Measurements from ENCODE around the gene GRM8.

Gene GRM8

DNA sequence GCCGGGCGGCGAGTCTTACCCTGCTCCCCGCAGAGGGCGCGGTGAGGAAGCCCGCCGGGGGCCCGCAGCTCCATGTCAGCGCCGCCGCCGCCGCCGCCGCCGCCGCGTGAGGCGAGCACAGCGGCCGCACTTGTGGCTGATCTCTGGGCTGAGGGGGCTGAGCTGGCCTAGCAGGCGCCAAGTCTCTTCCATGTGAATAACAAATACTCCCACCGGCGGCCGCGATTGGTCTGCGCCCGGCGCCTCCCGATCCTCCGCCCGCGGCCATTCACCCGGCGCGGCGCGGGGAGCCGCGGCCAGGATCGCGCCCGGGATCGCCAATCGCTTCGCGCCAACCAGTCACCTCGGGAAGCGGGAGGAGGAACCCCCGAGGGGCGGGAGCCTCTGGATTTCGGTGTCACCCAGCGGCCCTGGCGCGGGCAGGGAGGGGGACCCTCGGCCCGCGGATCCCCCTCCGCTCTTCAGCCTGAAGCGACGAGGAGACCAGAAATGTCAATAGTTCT lies at the start of gene GRM8:
GRM8 (minus strand) TSS at position 164 of the 503 bp plus-strand sequence.
- no peak for DNase-seq (ENCODE audit: low read depth in 2 of 2)

GRCh38 chr7:127290801-127291361 lies 38.1 kb upstream of the GRM8 start:
- DNase-seq (ENCODE audit: low read depth in 2 of 2), result no peak

DNA sequence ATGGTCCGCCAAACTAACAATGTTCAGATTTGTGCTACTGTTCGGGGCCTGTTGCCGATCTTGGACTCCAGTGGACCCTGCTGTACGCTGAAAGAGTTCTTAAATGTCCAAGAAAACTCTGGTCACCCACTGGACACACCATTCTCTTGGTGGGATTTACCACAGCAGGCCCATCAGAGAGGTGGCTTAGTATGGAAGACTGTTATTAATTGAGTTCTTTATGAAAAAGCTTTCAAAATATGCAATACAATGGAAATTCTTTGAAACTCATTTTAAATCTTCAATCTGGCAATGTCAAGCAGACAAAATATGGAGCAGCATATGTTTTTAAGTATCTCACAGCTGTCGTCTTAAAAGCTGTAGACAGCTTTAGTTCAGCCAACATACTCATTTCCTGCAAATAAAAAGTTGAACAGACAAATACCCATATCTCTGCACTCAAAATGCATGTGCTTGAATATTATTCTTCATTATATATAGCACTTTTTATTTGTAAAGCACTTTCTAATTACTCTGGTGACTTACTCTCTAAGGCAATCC lies 37.4 kb upstream of the GRM8 start:
- DNase-seq (ENCODE audit: low read depth in 2 of 2), result no peak

DNA sequence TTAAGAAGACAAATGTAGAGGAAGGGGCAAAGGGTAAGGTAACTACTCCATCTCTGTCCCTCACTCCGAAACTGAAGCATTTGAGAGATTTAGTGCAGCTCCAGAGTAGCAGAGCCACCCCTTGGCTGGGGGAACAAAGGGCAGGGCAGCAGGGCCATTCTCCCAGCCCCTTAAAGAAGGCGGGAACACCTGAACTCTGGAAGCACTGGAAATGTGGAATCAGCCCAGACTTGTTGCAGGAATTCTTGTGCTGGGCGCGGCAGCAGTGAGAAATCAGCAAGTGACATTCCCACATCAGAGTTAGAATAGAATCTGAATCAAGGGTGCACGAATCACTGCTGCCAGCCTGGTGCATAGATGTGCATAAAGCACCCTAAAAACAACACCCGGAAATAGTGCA lies 34.4 kb upstream of the GRM8 start:
- no peak for DNase-seq (ENCODE audit: low read depth in 2 of 2)

GRCh38 chr7:127270093-127270492 lies 17.4 kb upstream of the GRM8 start:
- DNase-seq (ENCODE audit: low read depth in 2 of 2), result no peak

- no peak for DNase-seq (ENCODE audit: low read depth in 2 of 2)
These were observed 13.3 kb upstream of the GRM8 start for GRCh38 chr7:127266047-127266446.

DNA sequence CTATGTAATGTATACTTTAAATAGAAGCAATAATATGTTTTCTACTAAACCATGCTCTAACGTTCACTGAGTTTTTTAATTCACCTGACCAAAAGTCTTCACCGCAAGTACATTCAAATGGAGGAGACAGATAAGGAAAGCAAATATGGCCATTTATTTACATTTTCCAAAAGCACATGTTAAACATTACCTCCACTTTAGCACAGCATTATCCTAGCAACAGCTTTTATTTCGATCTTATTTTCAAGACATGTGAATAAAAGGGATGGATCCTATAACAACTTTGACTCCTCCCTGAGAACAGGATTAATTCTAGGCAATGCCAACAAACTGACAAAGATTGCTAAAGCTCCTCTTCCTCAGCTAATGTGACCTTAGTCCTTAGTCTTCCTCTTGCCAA lies 11.5 kb upstream of the GRM8 start:
- DNase-seq (ENCODE audit: low read depth in 2 of 2), result no peak

DNA sequence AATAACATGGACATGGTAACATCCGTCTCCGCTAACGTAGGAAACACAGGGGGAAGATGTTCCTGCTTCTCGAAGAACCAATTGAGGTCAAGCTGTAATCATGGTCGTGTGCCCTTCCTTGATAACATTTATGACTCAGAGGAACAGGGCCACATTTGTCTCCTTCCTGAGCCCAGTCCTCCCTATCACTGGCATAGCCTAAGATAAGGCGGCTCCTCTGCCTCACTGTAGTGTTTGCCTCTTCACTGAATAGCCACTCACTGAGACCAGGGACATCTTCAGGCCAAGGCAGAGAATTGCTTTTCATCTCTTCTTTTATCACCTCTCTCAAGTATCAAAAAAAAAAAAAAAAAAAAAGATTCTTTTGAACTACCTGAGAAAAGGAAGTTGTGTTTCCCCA lies 5.4 kb upstream of the GRM8 start:
- no peak for DNase-seq (ENCODE audit: low read depth in 2 of 2)

GRCh38 chr7:127257086-127257485 lies 4.3 kb upstream of the GRM8 start:
- DNase-seq (ENCODE audit: low read depth in 2 of 2), result no peak

GRCh38 chr7:127256041-127256725 lies 3.4 kb upstream of the GRM8 start:
- no peak for DNase-seq (ENCODE audit: low read depth in 2 of 2)

- no peak for DNase-seq (ENCODE audit: low read depth in 2 of 2)
These were observed 1.5 kb upstream of the GRM8 start for GRCh38 chr7:127254163-127254684.

GRCh38 chr7:127253281-127254162 lies 781 bp upstream of the GRM8 start:
- DNase-seq (ENCODE audit: low read depth in 2 of 2), result peak; percentile 11 to 18

GRCh38 chr7:127252377-127252713 lies 396 bp downstream of the GRM8 start:
- DNase-seq (ENCODE audit: low read depth in 2 of 2), result no peak

- no peak for DNase-seq (ENCODE audit: low read depth in 2 of 2)
These were observed 1.0 kb downstream of the GRM8 start for GRCh38 chr7:127251465-127252376.

DNA sequence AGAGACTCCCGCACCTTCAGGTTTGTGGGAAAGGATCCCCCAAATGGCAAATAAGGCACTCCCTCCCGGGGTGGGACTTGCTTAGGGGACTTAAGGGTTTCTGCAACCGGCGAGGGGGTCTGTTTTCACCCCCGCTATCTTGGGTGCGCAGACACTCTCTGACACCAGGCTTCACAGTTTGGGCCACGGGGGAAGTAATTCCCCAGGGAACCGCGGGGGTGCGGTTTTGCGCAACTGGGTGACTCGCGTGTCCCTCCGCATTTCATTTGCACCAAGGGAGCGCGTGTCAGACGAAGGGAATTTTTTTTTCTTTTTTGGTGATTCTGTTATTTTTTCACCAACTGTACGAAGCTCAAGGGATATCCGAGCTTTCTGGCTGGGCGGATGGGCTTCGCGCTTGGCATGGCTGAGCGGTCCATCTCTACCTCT lies 1.7 kb downstream of the GRM8 start:
- DNase-seq (ENCODE audit: low read depth in 2 of 2), result no peak

DNA sequence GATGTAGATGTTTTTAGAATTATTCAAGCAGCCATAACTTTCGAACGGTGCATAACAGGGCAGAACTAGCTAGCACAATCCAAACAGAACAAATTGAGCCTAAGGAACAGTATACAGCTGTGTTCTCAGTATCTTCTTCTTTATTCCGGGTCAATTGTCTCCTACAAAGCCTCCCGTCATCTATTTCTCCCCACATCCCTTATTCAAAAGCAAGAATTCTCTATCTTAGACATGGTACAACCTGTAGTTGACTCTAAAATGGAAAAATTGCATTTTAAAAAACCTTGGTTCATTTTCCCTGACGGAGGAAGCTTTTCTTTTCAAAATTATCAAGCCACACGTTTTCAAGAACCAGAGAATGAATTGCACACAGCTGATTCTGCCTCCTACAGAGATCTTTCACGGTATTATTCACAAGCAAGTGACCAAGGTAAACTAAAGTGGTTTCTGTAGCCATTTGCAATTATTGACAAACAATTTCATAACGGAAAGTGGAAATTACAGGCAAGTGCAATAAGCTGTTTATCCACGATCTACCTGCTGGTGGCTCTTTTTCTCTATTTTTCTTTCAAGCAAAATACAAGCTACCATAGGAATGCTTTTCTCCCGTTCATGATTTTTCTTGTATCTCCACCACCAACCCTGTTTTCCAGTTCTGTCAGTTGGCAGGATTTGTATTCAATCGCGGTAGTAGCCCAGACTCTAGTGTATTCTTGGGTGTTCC lies 2.3 kb downstream of the GRM8 start:
- no peak for DNase-seq (ENCODE audit: low read depth in 2 of 2)

DNA sequence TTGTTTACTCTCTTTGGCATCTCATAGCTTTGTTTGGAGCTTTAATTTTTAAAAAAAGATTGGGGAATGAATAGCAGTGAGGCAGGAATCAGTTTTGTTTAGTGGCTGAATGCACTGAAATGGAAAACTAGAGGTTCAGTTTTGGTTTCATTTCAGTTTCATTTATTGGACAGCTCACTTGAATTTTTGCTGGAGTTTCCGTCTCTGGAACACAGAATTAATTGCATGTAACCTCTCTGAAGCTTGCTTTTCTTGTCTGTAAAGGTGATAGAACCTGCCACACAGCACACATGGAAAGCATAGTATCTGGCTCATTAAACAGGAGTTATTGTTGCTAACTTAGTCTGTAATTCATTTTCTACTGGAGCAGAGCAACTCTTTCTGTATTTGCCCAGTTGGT lies 7.1 kb downstream of the GRM8 start:
- no peak for DNase-seq (ENCODE audit: low read depth in 2 of 2)

DNA sequence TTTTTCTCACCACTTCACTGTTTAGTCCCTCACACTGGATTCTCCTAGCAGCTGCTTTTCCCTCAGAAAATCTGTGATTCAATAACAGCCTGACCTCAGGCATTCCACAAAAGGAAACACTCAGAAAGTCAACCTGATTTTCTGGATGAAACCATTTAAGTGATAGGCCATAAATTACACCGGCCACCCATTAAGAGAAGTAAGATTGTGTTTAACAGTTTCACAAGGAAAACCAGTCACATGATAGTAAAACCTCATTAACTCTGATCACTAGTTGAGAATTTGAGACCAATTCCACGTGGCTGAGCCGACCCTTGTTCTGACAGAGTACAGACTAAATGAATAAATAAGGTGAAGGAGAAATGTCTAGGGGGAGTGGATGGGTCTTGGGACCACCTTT lies 7.7 kb downstream of the GRM8 start:
- no peak for DNase-seq (ENCODE audit: low read depth in 2 of 2)

DNA sequence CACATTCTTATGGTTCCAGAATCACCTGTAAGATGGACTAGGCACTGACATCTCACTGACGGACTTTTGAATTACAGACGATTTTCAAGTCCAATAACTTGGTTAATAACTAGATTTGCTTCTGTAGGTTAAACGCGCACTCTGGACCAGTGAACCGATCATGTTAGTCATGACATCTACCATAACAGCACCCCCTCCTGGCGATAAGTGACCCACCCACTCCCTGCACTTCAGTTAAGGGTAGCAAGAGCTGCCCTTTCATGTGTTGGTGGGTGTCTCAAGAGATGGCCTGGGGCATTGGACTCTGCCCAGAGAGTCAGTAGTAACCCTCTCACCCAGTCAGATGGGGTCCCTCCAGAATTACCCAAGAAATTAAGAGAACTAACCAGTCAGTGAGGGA lies 12.9 kb downstream of the GRM8 start:
- no peak for DNase-seq (ENCODE audit: low read depth in 2 of 2)

DNA sequence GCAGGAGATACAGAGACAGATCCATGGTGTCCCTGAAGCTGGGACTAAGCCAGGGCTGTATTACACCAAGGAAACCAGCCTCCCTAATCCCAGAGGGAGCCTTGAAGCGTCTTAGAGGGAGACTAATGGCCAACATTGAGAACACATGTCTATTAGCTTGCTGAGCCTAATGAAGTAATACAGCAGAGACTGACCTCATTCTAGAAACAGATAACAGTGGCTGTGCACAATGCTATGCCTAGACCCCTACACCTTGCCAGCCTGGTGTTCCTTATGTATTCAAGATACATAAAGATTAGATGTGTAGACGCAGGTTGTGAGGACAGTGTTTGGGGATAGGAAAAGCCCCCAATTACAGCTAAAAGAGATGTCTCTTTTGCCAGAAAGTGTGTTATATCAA lies 19.1 kb downstream of the GRM8 start:
- no peak for DNase-seq (ENCODE audit: low read depth in 2 of 2)

DNA sequence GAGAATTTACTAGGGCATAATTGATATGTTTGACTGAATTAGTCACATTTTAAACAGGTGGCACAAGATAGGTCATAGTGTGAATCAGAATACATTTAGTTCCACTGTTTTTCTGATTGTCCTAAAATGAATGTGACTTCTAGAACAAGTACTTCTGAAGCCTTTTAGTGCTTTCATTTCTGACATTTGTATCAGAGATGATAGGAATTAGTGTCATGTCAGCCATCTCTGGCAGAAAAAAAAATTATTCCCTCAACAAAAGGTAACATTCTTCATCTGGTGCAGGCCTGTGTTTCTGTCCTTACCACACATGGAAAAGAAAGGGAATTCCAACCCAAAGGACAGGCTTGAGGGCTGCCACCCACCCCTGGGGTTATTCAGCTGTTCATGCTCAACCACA lies 21.3 kb downstream of the GRM8 start:
- DNase-seq (ENCODE audit: low read depth in 2 of 2), result no peak
